Activated CD4-positive, alpha-beta memory T cell treated with anti-CD3 and anti-CD28 coated beads for 36 hours (primary cell): ENCODE data around the gene POU2AF2. TPM values are rescaled to one million over a fixed set of nuclear protein-coding genes. Genes with fewer than 3 reads are reported as not detected.
"Not testable (repeated sequence)": the region's sequence is repeated elsewhere in the genome, so short reads cannot be mapped to it uniquely, and the experiment has no call there.

Source experiments
- CTCF ChIA-PET: fragments of 350-600 bp; sonication (Branson Sonifier 250); formaldehyde crosslinking; loops from one replicate; lab custom pipeline; 2021; ENCODE audit warnings: antibody characterized with exemption, inconsistent platforms; lab: Charles Lee
- POLR2A ChIA-PET: fragments of 350-600 bp; sonication (Branson Sonifier 250); formaldehyde crosslinking; loops from one replicate; lab custom pipeline; 2021; ENCODE audit warnings: antibody characterized with exemption; lab: Charles Lee
- DNase-seq: peaks from one replicate; pipeline ENCODE4 v3.0.0-alpha.2; 2020
- H3K27ac Mint-ChIP-seq: one replicate; pipeline ENCODE4 v1.8.0; 2021; ENCODE audit warnings: mixed read lengths
- H3K27me3 Mint-ChIP-seq: one replicate; pipeline ENCODE4 v1.8.0; 2021; ENCODE audit warnings: mixed read lengths
- H3K36me3 Mint-ChIP-seq: one replicate; pipeline ENCODE4 v1.8.0; 2021; ENCODE audit warnings: mixed read lengths
- H3K4me1 Mint-ChIP-seq: one replicate; pipeline ENCODE4 v1.8.0; 2021; ENCODE audit warnings: low read depth, mixed read lengths
- H3K4me3 Mint-ChIP-seq: one replicate; pipeline ENCODE4 v1.8.0; 2021; ENCODE audit warnings: mild to moderate bottlenecking, mixed read lengths
- H3K9me3 Mint-ChIP-seq: one replicate; pipeline ENCODE4 v1.8.0; 2021; ENCODE audit warnings: mixed read lengths
- intact Hi-C: fragments of 100-400 bp; cut with micrococcal nuclease; formaldehyde crosslinking; loops from one replicate; pipeline ENCODE4 v1.15.1; 2023
- total RNA-seq, 2 experiments: library from RNA; stranded (reverse); gene quantifications; one replicate each; pipeline ENCODE4 v1.2.3, GENCODE V29; 2021

The POU2AF2 gene
- total RNA-seq: not detected

- no peaks in the 10 kb centered on the region for H3K4me1 Mint-ChIP-seq
- peaks cover 35% of the 10 kb centered on the region for H3K27me3 Mint-ChIP-seq
- no peak for DNase-seq
- intact Hi-C loops: no loop called here
- H3K36me3 Mint-ChIP-seq: no peaks in the 10 kb centered on the region
- ChIA-PET POLR2A (no interaction called here), CTCF (interaction anchor here (0.6 to 1.6 kb wide), 2 partner anchors 15 to 183 kb away, joined by 3 to 5 read pairs; no protein-coding TSS in a partner anchor)
- no peaks in the 10 kb centered on the region for H3K9me3 Mint-ChIP-seq
- H3K27ac Mint-ChIP-seq: no peak within 1 kb of the TSS
- no peak within 1 kb of the TSS for H3K4me3 Mint-ChIP-seq
These were observed at the start of gene POU2AF2 for GRCh38 chr11:111245425-111245824. Gene POU2AF2, plus strand, starts transcription at chr11:111245725. Its CDS starts 129 bp downstream, at chr11:111245854.

GRCh38 chr11:111200010-111200534 is 45.5 kb upstream of the POU2AF2 start:
- ChIA-PET CTCF (no interaction called here), POLR2A (no interaction called here)
- no peaks in the 10 kb centered on the region for H3K36me3 Mint-ChIP-seq
- intact Hi-C loops: no loop called here
- H3K27me3 Mint-ChIP-seq: peaks cover 4% of the 10 kb centered on the region
- H3K4me1 Mint-ChIP-seq: no peaks in the 10 kb centered on the region
- no peak overlapping the region for H3K4me3 Mint-ChIP-seq
- no peak overlapping the region for H3K27ac Mint-ChIP-seq
- DNase-seq: no peak
- no peaks in the 10 kb centered on the region for H3K9me3 Mint-ChIP-seq

DNA sequence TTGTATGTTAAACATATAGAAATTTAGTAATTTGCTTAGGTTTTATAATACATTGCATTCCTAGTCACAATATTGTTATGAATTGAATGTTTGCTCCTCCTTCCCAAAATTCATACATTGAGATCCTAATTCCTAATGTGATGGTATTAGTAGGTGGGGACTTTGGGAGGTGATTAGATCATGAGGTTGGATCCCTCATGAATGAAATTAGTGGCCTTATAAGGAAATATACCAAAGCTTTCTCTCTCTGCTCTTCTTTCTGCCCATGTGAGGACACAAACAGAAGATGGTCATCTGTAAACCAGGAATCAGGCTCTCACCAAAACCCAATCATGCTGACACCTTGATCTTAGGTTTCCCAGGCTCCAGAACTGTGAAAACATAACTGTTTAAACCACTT is 41.3 kb upstream of the POU2AF2 start:
- Mint-ChIP-seq H3K27me3 (peaks cover 2% of the 10 kb centered on the region), H3K4me3 (no peak overlapping the region), H3K9me3 (no peaks in the 10 kb centered on the region), H3K36me3 (no peaks in the 10 kb centered on the region), H3K27ac (no peak overlapping the region), H3K4me1 (peaks cover 4% of the 10 kb centered on the region)
- intact Hi-C loops: no loop called here
- no peak for DNase-seq
- ChIA-PET POLR2A (no interaction called here), CTCF (no interaction called here)

DNA sequence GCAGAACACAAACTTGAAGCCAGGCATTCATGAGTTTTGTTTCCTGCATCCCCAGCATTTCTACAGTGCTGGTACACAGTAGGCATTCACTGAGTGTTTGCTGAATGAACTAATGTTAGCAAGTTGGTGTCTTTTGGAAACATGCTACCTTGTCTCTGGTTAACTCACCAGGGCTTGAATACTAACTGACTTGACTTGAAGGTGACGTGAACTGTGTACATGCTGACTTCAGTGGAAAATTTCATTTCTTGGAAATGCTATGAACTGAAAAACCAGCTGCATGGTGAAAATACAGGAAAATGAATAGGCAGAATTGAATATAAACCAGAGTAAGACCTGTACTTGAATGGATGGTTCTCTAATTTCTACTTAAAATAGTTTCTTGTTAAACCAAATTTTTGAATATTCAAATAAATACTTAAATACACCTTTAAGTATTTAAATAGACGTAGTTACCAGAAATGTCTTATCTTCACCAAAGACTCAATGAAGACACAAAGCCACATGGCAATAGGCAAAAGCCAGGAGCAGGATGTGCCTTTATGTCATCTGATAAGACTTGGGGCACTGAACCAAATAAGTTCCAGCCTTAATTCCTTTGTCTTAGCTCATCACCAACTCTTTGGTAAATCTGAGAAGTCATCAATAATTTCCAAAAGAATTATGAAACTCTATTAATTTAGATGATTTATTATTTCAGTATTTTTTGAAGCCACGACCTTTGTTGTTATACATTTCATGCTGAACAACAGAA is 39.7 kb upstream of the POU2AF2 start:
- CTCF ChIA-PET: interaction anchor here (1.6 kb wide), 1 partner anchor 28 kb away, joined by 3 read pairs; no protein-coding TSS in a partner anchor
- no peaks in the 10 kb centered on the region for H3K9me3 Mint-ChIP-seq

GRCh38 chr11:111206472-111206871 is 39.1 kb upstream of the POU2AF2 start:
- CTCF ChIA-PET: interaction anchor here (1.6 kb wide), 1 partner anchor 27 kb away, joined by 3 read pairs; no protein-coding TSS in a partner anchor
- no peak overlapping the region for H3K4me3 Mint-ChIP-seq
- H3K27ac Mint-ChIP-seq: no peak overlapping the region

More for the DNA sequence above, 39.7 kb upstream of the POU2AF2 start:
- Mint-ChIP-seq H3K4me3 (no peak overlapping the region), H3K27ac (no peak overlapping the region), H3K36me3 (no peaks in the 10 kb centered on the region), H3K4me1 (peaks cover 4% of the 10 kb centered on the region), H3K27me3 (peaks cover 5% of the 10 kb centered on the region)
- POLR2A ChIA-PET: no interaction called here
- intact Hi-C loops: no loop called here
- DNase-seq: no peak

GRCh38 chr11:111207213-111207612 is 38.3 kb upstream of the POU2AF2 start:
- intact Hi-C loops: no loop called here
- ChIA-PET POLR2A (no interaction called here), CTCF (no interaction called here)
- H3K4me1 Mint-ChIP-seq: peaks cover 4% of the 10 kb centered on the region
- H3K9me3 Mint-ChIP-seq: no peaks in the 10 kb centered on the region
- no peaks in the 10 kb centered on the region for H3K36me3 Mint-ChIP-seq
- H3K27ac Mint-ChIP-seq: no peak overlapping the region
- peaks cover 5% of the 10 kb centered on the region for H3K27me3 Mint-ChIP-seq
- no peak overlapping the region for H3K4me3 Mint-ChIP-seq
- DNase-seq: no peak

More at GRCh38 chr11:111206472-111206871, 39.1 kb upstream of the POU2AF2 start:
- Mint-ChIP-seq H3K4me1 (peaks cover 4% of the 10 kb centered on the region), H3K27me3 (peaks cover 5% of the 10 kb centered on the region), H3K9me3 (no peaks in the 10 kb centered on the region), H3K36me3 (no peaks in the 10 kb centered on the region)
- no peak for DNase-seq
- POLR2A ChIA-PET: no interaction called here
- intact Hi-C loops: no loop called here

GRCh38 chr11:111209543-111210355 is 35.8 kb upstream of the POU2AF2 start:
- H3K4me3 Mint-ChIP-seq: no peak overlapping the region
- no peak for DNase-seq
- H3K27me3 Mint-ChIP-seq: peaks cover 5% of the 10 kb centered on the region
- no peaks in the 10 kb centered on the region for H3K9me3 Mint-ChIP-seq
- peaks cover 4% of the 10 kb centered on the region for H3K4me1 Mint-ChIP-seq
- POLR2A ChIA-PET: no interaction called here
- H3K27ac Mint-ChIP-seq: no peak overlapping the region
- no peaks in the 10 kb centered on the region for H3K36me3 Mint-ChIP-seq
- intact Hi-C loops: no loop called here
- CTCF ChIA-PET: interaction anchor here (1.1 kb wide), 1 partner anchor 20 kb away, joined by 3 read pairs; no protein-coding TSS in a partner anchor

DNA sequence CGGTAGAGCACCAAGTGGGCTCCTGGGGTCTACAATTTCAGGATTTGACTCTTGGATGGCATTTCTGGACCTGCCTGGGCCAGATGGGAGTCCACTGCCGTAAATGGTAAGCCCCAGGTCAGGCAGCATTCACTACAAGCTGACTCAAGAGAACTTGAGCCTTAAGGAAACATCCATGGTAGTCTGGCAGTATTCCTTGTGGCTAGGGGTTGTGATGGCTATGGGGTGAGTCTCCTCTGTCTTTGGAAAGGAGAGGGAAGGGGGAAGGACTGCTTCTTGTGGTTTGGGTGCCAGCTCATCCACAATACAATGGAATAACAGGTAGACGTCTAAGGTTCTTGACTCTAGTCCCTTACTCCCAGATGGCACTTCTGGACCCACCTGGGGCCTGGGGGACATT is 32.3 kb upstream of the POU2AF2 start:
- Mint-ChIP-seq H3K4me3 (no peak overlapping the region), H3K36me3 (no peaks in the 10 kb centered on the region), H3K27me3 (peaks cover 4% of the 10 kb centered on the region), H3K27ac (no peak overlapping the region), H3K9me3 (no peaks in the 10 kb centered on the region), H3K4me1 (no peaks in the 10 kb centered on the region)
- ChIA-PET CTCF (no interaction called here), POLR2A (no interaction called here)
- no peak for DNase-seq
- intact Hi-C loops: no loop called here

DNA sequence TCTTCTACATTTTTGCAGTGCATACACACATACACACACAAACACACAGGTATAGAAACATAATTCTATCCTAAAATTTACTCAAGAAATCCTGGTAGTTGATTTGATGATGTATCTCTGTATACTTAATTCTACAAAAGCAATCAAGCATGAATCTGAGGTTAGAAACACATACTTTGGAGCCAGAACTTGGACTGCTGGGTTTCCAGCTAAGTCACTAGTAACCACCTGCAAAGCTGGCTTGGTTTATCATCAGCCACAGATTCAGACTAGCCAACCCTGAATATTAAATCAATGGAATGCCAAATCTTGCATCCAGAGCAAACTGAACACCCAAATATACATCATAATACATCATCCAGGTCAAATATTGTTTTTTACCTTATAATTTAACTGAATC is 24.8 kb upstream of the POU2AF2 start:
- DNase-seq: no peak
- Mint-ChIP-seq H3K4me1 (peaks cover 10% of the 10 kb centered on the region), H3K27me3 (peaks cover 12% of the 10 kb centered on the region), H3K36me3 (no peaks in the 10 kb centered on the region), H3K9me3 (peaks cover 6% of the 10 kb centered on the region), H3K4me3 (no peak overlapping the region), H3K27ac (no peak overlapping the region)
- intact Hi-C loops: no loop called here
- ChIA-PET CTCF (interaction anchor here (1.0 kb wide), 1 partner anchor 10 kb away, joined by 3 read pairs; no protein-coding TSS in a partner anchor), POLR2A (no interaction called here)

DNA sequence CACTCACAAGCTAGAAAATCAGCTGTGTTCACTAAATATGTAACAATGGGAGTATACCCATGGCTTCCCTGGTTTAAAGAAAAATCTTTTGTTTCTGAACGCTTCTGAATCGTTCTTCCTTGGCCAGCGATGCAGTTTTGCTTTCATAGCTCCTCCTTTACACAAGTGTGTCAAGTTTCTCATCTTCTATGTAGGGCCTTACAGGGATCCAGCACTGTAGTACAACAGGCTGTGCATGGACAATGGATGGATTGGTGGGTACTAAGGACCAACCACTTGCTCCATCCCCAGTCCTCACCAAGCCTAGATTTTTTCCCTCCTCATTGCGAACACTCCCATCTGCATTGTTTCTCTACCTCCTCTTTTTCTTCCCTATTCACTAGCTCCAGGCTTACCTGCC is 24.3 kb upstream of the POU2AF2 start:
- intact Hi-C loops: no loop called here
- Mint-ChIP-seq H3K4me1 (peaks cover 10% of the 10 kb centered on the region), H3K9me3 (peaks cover 6% of the 10 kb centered on the region), H3K27me3 (peaks cover 10% of the 10 kb centered on the region), H3K27ac (no peak overlapping the region), H3K36me3 (no peaks in the 10 kb centered on the region), H3K4me3 (no peak overlapping the region)
- no peak for DNase-seq
- POLR2A ChIA-PET: no interaction called here
- CTCF ChIA-PET: no interaction called here

- intact Hi-C loops, H3K4me3 Mint-ChIP-seq, H3K27ac Mint-ChIP-seq, H3K36me3 Mint-ChIP-seq, H3K9me3 Mint-ChIP-seq, POLR2A ChIA-PET, DNase-seq: not testable (repeated sequence)
- CTCF ChIA-PET: interaction anchor here (0.8 kb wide), 1 partner anchor 8 kb away, joined by 3 read pairs; no protein-coding TSS in a partner anchor
- H3K4me1 Mint-ChIP-seq: peaks cover 10% of the 10 kb centered on the region
- peaks cover 10% of the 10 kb centered on the region for H3K27me3 Mint-ChIP-seq
These were observed 23.6 kb upstream of the POU2AF2 start for GRCh38 chr11:111221936-111222335.
